GM23338 (cell line): ENCODE measurements around the gene NOSIP. TPM values are rescaled to one million over a fixed set of nuclear protein-coding genes. Genes with fewer than 3 reads are reported as not detected.

Source experiments
- ATAC-seq: fragments of 200-7000 bp; cut with Tn5 transposase; 3 replicates; pipeline ENCODE4 v1.9.1; 2020
- DNase-seq: peaks from one replicate; pipeline ENCODE4 v3.0.0-alpha.2; 2015; ENCODE audit warnings: low spot score
- H2AFZ ChIP-seq: fragments of 200-600 bp; sonication (generic); 2 replicates; pipeline ENCODE4 v1.8.0; 2016; ENCODE audit warnings: antibody characterized with exemption, mild to moderate bottlenecking, moderate library complexity
- H3F3A ChIP-seq: fragments of 200-600 bp; sonication (generic); replicated peaks from 2 replicates; pipeline ENCODE4 v1.8.0; 2017; ENCODE audit warnings: antibody characterized with exemption, mixed run types, low read depth
- H3K27ac ChIP-seq: fragments of 200-600 bp; sonication (generic); 2 replicates; pipeline ENCODE4 v1.6.1; 2016; ENCODE audit warnings: low read depth
- H3K27me3 ChIP-seq: fragments of 200-600 bp; sonication (generic); 2 replicates; pipeline ENCODE4 v1.8.0; 2016; ENCODE audit warnings: mild to moderate bottlenecking, mixed run types, moderate library complexity; ENCODE audit not compliant: insufficient read depth
- H3K36me3 ChIP-seq: fragments of 200-600 bp; sonication (generic); 2 replicates; pipeline ENCODE4 v1.8.0; 2016; ENCODE audit warnings: mild to moderate bottlenecking; ENCODE audit not compliant: insufficient read depth
- H3K4me1 ChIP-seq: fragments of 200-600 bp; sonication (generic); 2 replicates; pipeline ENCODE4 v1.8.0; 2016; ENCODE audit warnings: mild to moderate bottlenecking, moderate library complexity; ENCODE audit not compliant: insufficient read depth
- H3K4me2 ChIP-seq: fragments of 200-600 bp; sonication (generic); 2 replicates; pipeline ENCODE4 v1.7.1; 2017; ENCODE audit warnings: mixed run types
- H3K4me3 ChIP-seq: fragments of 200-600 bp; sonication (generic); 2 replicates; pipeline ENCODE4 v1.6.1; 2016; ENCODE audit warnings: mixed run types
- H3K79me2 ChIP-seq: fragments of 200-600 bp; sonication (generic); replicated peaks from 2 replicates; pipeline ENCODE4 v1.8.0; 2017; ENCODE audit warnings: mild to moderate bottlenecking; ENCODE audit not compliant: insufficient read depth
- H3K9me2 ChIP-seq: fragments of 200-600 bp; sonication (generic); 2 replicates; pipeline ENCODE4 v1.8.0; 2017; ENCODE audit not compliant: insufficient read depth
- H4K20me1 ChIP-seq: fragments of 200-600 bp; sonication (generic); replicated peaks from 2 replicates; pipeline ENCODE4 v1.8.0; 2017; ENCODE audit warnings: mild to moderate bottlenecking; ENCODE audit not compliant: insufficient read depth
- H3K27ac Mint-ChIP-seq: 2 replicates; pipeline ENCODE4 v1.8.0; 2020; ENCODE audit warnings: inconsistent platforms, mild to moderate bottlenecking, moderate library complexity, mixed read lengths
- H3K27me3 Mint-ChIP-seq: 3 replicates; pipeline ENCODE4 v1.8.0; 2022; ENCODE audit warnings: low read depth, mild to moderate bottlenecking, moderate library complexity, mixed read lengths, inconsistent platforms; ENCODE audit not compliant: insufficient read depth, poor library complexity
- H3K36me3 Mint-ChIP-seq: 3 replicates; pipeline ENCODE4 v1.8.0; 2021; ENCODE audit warnings: low read depth, mild to moderate bottlenecking, inconsistent platforms, moderate library complexity, mixed read lengths
- H3K4me1 Mint-ChIP-seq: 3 replicates; pipeline ENCODE4 v1.8.0; 2020; ENCODE audit warnings: mild to moderate bottlenecking, inconsistent platforms, mixed read lengths
- H3K4me3 Mint-ChIP-seq: 3 replicates; pipeline ENCODE4 v1.8.0; 2021; ENCODE audit warnings: moderate library complexity, mild to moderate bottlenecking, inconsistent platforms, mixed read lengths
- H3K9me3 Mint-ChIP-seq: 3 replicates; pipeline ENCODE4 v1.8.0; 2020; ENCODE audit warnings: moderate library complexity, mild to moderate bottlenecking, inconsistent platforms, mixed read lengths
- CREB1 ChIP-seq: fragments of 250-450 bp; sonication (Bioruptor Pico); IDR thresholded peaks from 2 replicates; pipeline ENCODE4 v1.5.0; 2020; ENCODE audit warnings: low read depth, mild to moderate bottlenecking, moderate library complexity
- JUNB ChIP-seq: IDR thresholded peaks from one replicate; pipeline ENCODE4 v1.6.1; 2016; ENCODE audit warnings: antibody characterized with exemption; ENCODE audit not compliant: unreplicated experiment
- NANOG ChIP-seq: IDR thresholded peaks from 2 replicates; pipeline ENCODE4 v1.6.1; 2016; ENCODE audit warnings: antibody characterized with exemption, borderline replicate concordance
- POLR2AphosphoS5 ChIP-seq: IDR thresholded peaks from 2 replicates; pipeline ENCODE4 v1.6.1; 2016; ENCODE audit warnings: antibody characterized with exemption, low read depth
- STAT1 ChIP-seq: IDR thresholded peaks from one replicate; pipeline ENCODE4 v1.6.1; 2016; ENCODE audit warnings: antibody characterized with exemption; ENCODE audit not compliant: unreplicated experiment
- ZNF331 ChIP-seq: fragments of 250-450 bp; sonication (Bioruptor Pico); IDR thresholded peaks from 2 replicates; pipeline ENCODE4 v1.5.0; 2020; ENCODE audit warnings: low read depth, mild to moderate bottlenecking, moderate library complexity
- polyA plus RNA-seq: library from polyadenylated mRNA; unstranded; fragments of >200 nt; fragmentation: Nextera tagmentation; extraction: Ambion mirVana; gene quantifications from 2 replicates; pipeline ENCODE4 v1.2.1, GENCODE V29; 2016
- total RNA-seq: library from RNA; depleted of rRNA; stranded (reverse); fragments of >200 nt; shearing (Covaris generic); gene quantifications from 2 replicates; pipeline ENCODE4 v1.2.3, GENCODE V29; 2014
- TF ChIP-seq, protein P1 (sequence below): fragments of 250-450 bp; sonication (Bioruptor Pico); IDR thresholded peaks from 2 replicates; pipeline ENCODE4 v1.5.0; 2020; ENCODE audit warnings: mild to moderate bottlenecking, moderate library complexity
- TF ChIP-seq, protein P2 (sequence below): IDR thresholded peaks from 2 replicates; pipeline ENCODE4 v1.6.1; 2016; ENCODE audit warnings: antibody characterized with exemption
- TF ChIP-seq, protein P3 (sequence below): IDR thresholded peaks from one replicate; pipeline ENCODE4 v1.6.1; 2018; ENCODE audit warnings: antibody characterized with exemption; ENCODE audit not compliant: unreplicated experiment

Gene NOSIP
- total and polyA plus RNA-seq, 2 experiments from 2014 or later = 88.5 to 143 TPM

DNA sequence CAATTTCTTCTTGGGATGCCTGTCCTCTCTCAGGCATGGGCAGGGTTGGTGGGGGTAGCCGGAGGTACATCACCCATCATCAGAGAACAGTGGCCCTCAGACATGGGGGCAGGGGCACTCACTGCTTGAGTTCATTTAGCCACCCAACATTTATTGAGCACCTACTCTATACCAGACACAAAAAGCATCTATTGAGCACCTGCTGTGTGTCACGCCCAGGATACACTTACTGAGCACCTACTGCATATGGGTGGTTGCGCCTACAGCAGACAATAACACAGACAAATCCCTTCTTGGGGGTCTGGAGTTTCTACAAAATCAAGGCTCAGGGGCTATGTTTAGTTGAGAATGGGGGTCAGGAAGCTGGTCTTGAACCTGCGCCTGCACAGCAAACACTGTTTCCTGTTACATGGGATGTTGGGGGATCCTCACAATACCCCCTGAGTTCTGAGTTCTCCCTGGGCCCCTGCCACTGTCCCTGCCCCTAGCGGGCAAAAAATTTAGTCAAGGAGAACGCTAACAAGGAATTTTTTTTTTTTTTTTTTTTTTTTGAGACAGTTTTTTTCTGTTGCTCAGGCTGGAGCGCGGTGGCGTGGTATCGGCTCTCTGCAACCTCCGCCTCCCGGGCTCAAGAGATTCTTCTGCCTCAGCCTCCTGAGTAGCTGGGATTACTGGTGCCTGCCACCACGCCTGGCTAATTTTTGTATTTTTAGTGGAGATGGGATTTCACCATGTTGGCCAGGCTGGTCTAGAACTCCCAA lies 41.0 kb downstream of the NOSIP start (continued):
- TF ChIP-seq, protein P1, sequence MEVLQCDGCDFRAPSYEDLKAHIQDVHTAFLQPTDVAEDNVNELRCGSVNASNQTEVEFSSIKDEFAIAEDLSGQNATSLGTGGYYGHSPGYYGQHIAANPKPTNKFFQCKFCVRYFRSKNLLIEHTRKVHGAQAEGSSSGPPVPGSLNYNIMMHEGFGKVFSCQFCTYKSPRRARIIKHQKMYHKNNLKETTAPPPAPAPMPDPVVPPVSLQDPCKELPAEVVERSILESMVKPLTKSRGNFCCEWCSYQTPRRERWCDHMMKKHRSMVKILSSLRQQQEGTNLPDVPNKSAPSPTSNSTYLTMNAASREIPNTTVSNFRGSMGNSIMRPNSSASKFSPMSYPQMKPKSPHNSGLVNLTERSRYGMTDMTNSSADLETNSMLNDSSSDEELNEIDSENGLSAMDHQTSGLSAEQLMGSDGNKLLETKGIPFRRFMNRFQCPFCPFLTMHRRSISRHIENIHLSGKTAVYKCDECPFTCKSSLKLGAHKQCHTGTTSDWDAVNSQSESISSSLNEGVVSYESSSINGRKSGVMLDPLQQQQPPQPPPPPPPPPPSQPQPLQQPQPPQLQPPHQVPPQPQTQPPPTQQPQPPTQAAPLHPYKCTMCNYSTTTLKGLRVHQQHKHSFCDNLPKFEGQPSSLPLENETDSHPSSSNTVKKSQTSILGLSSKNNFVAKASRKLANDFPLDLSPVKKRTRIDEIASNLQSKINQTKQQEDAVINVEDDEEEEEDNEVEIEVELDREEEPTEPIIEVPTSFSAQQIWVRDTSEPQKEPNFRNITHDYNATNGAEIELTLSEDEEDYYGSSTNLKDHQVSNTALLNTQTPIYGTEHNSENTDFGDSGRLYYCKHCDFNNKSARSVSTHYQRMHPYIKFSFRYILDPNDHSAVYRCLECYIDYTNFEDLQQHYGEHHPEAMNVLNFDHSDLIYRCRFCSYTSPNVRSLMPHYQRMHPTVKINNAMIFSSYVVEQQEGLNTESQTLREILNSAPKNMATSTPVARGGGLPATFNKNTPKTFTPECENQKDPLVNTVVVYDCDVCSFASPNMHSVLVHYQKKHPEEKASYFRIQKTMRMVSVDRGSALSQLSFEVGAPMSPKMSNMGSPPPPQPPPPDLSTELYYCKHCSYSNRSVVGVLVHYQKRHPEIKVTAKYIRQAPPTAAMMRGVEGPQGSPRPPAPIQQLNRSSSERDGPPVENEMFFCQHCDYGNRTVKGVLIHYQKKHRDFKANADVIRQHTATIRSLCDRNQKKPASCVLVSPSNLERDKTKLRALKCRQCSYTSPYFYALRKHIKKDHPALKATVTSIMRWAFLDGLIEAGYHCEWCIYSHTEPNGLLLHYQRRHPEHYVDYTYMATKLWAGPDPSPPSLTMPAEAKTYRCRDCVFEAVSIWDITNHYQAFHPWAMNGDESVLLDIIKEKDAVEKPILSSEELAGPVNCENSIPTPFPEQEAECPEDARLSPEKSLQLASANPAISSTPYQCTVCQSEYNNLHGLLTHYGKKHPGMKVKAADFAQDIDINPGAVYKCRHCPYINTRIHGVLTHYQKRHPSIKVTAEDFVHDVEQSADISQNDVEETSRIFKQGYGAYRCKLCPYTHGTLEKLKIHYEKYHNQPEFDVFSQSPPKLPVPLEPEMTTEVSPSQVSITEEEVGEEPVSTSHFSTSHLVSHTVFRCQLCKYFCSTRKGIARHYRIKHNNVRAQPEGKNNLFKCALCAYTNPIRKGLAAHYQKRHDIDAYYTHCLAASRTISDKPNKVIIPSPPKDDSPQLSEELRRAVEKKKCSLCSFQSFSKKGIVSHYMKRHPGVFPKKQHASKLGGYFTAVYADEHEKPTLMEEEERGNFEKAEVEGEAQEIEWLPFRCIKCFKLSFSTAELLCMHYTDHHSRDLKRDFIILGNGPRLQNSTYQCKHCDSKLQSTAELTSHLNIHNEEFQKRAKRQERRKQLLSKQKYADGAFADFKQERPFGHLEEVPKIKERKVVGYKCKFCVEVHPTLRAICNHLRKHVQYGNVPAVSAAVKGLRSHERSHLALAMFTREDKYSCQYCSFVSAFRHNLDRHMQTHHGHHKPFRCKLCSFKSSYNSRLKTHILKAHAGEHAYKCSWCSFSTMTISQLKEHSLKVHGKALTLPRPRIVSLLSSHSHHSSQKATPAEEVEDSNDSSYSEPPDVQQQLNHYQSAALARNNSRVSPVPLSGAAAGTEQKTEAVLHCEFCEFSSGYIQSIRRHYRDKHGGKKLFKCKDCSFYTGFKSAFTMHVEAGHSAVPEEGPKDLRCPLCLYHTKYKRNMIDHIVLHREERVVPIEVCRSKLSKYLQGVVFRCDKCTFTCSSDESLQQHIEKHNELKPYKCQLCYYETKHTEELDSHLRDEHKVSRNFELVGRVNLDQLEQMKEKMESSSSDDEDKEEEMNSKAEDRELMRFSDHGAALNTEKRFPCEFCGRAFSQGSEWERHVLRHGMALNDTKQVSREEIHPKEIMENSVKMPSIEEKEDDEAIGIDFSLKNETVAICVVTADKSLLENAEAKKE (CRISPR knock-in tag) = no peak
- TF ChIP-seq POLR2AphosphoS5 (no peak), CREB1 (CRISPR knock-in tag) (no peak), STAT1 (no peak), NANOG (no peak)
- TF ChIP-seq, protein P2, sequence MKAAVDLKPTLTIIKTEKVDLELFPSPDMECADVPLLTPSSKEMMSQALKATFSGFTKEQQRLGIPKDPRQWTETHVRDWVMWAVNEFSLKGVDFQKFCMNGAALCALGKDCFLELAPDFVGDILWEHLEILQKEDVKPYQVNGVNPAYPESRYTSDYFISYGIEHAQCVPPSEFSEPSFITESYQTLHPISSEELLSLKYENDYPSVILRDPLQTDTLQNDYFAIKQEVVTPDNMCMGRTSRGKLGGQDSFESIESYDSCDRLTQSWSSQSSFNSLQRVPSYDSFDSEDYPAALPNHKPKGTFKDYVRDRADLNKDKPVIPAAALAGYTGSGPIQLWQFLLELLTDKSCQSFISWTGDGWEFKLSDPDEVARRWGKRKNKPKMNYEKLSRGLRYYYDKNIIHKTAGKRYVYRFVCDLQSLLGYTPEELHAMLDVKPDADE = no peak

DNA sequence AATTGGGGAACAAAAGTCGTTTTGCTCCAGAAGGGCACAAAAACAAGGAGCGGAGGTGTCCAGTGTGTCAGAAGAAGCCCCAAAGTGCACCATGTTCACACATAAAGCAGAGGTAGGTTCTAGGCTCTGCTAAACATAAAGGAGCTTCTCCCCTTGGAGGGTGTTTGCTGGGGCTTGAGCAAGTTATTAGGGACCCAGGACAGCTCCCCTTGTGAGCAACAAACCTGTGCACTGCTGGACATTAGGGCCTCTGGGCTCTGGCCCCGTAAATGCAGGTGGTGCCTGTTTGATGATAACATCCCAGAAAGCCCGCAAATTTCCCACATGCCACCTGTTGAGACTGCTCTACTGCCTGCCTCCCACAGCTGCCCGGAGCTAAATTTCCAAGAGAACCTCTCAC lies 41.7 kb downstream of the NOSIP start:
- no peak for ATAC-seq
- TF ChIP-seq JUNB = no peak
- TF ChIP-seq, protein P3, sequence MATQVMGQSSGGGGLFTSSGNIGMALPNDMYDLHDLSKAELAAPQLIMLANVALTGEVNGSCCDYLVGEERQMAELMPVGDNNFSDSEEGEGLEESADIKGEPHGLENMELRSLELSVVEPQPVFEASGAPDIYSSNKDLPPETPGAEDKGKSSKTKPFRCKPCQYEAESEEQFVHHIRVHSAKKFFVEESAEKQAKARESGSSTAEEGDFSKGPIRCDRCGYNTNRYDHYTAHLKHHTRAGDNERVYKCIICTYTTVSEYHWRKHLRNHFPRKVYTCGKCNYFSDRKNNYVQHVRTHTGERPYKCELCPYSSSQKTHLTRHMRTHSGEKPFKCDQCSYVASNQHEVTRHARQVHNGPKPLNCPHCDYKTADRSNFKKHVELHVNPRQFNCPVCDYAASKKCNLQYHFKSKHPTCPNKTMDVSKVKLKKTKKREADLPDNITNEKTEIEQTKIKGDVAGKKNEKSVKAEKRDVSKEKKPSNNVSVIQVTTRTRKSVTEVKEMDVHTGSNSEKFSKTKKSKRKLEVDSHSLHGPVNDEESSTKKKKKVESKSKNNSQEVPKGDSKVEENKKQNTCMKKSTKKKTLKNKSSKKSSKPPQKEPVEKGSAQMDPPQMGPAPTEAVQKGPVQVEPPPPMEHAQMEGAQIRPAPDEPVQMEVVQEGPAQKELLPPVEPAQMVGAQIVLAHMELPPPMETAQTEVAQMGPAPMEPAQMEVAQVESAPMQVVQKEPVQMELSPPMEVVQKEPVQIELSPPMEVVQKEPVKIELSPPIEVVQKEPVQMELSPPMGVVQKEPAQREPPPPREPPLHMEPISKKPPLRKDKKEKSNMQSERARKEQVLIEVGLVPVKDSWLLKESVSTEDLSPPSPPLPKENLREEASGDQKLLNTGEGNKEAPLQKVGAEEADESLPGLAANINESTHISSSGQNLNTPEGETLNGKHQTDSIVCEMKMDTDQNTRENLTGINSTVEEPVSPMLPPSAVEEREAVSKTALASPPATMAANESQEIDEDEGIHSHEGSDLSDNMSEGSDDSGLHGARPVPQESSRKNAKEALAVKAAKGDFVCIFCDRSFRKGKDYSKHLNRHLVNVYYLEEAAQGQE = no peak
- TF ChIP-seq CREB1 (CRISPR knock-in tag) = no peak
- no peak for TF ChIP-seq POLR2AphosphoS5
- TF ChIP-seq ZNF331 (CRISPR knock-in tag) = no peak
- TF ChIP-seq NANOG = no peak
- DNase-seq = no peak

More for the DNA sequence above, 41.7 kb downstream of the NOSIP start:
- peaks cover 11% of the 10 kb centered on the region for H3K27me3 Mint-ChIP-seq
- Histone ChIP-seq H3K4me3 (no peak overlapping the region), H4K20me1 (no peaks in the 10 kb centered on the region; the same call in 1 of the 2 replicates), H3K79me2 (no peaks in the 10 kb centered on the region), H3F3A (peaks cover 13% of the 10 kb centered on the region; the same call in 1 of the 2 replicates), H3K27ac (no peak overlapping the region), H2AFZ (no peak overlapping the region), H3K36me3 (no peaks in the 10 kb centered on the region), H3K4me1 (no peaks in the 10 kb centered on the region; the same call in 1 of the 2 replicates), H3K27me3 (no peaks in the 10 kb centered on the region), H3K4me2 (no peak overlapping the region), H3K9me2 (no peaks in the 10 kb centered on the region)
- peaks cover 2% of the 10 kb centered on the region; the same call in 1 of the 3 replicates for H3K36me3 Mint-ChIP-seq
- H3K9me3 Mint-ChIP-seq = no peaks in the 10 kb centered on the region
- no peak overlapping the region for H3K4me3 Mint-ChIP-seq
- H3K27ac Mint-ChIP-seq = no peak overlapping the region
- peaks cover 9% of the 10 kb centered on the region for H3K4me1 Mint-ChIP-seq
